ENCODE results near the gene PANX1.
A peak's percentile ranks its signal among the peaks of the same experiment; 100 is the strongest.
"Not testable (repeated sequence)": the region's sequence is repeated elsewhere in the genome, so short reads cannot be mapped to it uniquely, and the experiment has no call there.

Gene PANX1, protein sequence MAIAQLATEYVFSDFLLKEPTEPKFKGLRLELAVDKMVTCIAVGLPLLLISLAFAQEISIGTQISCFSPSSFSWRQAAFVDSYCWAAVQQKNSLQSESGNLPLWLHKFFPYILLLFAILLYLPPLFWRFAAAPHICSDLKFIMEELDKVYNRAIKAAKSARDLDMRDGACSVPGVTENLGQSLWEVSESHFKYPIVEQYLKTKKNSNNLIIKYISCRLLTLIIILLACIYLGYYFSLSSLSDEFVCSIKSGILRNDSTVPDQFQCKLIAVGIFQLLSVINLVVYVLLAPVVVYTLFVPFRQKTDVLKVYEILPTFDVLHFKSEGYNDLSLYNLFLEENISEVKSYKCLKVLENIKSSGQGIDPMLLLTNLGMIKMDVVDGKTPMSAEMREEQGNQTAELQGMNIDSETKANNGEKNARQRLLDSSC

DNA sequence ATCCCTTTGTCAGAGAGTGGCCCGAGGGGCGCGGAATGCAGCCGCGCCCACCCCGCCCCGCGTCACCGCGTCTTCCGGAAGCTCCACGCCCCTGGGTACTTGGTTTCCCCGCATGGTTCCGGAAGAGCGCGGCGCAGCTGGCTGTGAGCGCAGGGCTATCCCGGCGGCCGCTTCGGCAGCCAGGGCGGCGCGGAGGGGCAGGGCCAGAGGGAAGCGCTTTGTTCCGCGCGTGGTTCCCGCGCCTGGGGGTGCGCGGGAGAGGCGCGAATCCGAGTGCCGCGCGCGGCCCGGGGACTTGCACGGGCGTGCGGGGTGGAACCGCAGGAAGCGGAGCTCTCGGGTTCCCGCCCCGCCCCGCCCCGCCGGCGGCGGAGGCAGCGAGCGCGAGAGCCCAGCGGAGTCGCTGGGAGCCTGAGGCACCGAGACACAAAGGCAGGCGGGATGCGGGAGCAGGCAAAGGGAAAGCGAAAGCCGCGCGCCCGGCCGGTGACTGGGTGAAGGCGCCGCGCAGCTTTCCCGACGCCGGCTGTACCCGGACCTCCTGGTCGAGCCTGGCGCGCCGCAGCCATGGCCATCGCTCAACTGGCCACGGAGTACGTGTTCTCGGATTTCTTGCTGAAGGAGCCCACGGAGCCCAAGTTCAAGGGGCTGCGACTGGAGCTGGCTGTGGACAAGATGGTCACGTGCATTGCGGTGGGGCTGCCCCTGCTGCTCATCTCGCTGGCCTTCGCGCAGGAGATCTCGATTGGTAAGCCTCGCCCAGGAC is at the start of gene PANX1:
Gene PANX1, plus strand, starts transcription at position 96 of the 766 bp plus-strand sequence. Its CDS starts 472 bp downstream, at position 568.
- DNase-seq = peak; percentile 88

DNA sequence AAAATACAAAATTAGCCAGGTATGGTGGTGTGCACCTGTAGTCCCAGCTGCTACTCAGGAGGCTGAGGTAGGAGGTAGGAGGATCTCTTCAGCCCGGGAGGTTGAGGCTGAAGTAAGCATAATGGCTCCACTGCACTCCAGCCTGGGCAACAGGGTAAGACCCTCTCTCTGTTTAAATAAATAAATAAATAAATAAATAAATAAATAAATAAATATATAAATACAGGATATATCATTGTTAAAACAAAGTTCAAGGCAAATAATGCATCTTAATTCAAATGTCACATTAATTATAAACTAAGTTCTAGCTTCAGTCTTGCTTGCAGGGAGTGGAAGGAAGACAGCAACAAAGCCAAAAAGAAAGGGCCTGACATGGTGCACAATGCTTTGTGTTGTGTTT is 44.5 kb upstream of the PANX1 start:
- DNase-seq = no peak

DNA sequence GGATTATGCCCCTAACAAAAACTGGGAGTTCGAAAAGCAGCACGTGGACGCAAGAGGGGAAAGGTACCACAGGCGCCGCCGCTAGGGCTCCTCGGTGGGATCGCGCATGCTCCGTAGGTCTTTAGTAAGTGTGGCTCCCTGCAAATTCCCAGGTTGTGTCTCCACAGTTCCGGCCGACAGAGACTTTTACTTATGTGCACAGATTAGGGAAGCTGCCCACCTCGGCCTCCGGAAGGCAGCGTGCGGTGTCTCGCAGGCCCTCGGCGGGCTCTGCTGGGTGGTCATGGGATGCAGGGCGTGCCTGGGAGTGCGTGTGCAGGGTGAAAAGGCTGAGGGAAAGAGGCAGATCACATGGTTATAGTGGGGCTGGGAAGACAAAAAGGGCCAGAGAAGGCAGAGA is 39.7 kb upstream of the PANX1 start:
- DNase-seq = no peak

DNA sequence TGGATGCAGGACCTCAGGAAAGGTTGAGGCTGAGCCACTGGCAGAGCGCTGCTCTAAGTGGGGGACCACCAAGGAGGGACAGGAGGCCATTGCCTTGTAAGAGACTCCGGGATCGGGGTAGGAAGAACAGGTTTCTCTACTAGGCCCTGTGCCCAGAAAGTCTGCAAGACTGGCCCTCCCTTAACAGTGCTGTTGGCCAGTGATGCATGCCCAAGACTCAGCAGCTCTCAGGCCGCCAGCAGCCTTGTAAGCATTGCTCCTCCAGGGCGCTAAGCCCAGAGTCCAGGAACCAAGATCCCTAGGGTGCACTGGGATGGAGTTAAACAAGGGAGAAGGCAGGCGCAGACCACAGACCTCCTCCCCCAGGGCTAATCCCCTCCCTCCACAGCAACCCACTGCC is 39.3 kb upstream of the PANX1 start:
- no peak for DNase-seq

DNA sequence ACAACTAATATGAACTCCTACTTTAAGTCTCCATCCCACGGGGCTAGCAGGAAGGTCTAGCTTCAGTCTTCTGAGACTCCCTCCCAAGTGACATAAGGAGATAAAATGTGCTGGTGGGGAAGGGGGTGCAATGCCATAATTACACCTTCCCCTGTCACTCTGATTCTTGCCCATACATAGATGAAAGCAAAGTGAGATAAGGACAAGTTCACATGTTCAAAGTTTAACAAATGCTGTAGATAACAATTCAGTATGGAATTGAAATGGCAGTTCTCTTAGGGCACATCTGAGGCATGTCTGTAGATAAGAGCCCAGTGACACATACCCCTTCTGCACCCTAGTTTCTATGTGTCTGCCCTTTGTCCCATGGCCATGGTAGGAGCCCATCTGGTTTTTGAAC is 38.2 kb upstream of the PANX1 start:
- no peak for DNase-seq

DNA sequence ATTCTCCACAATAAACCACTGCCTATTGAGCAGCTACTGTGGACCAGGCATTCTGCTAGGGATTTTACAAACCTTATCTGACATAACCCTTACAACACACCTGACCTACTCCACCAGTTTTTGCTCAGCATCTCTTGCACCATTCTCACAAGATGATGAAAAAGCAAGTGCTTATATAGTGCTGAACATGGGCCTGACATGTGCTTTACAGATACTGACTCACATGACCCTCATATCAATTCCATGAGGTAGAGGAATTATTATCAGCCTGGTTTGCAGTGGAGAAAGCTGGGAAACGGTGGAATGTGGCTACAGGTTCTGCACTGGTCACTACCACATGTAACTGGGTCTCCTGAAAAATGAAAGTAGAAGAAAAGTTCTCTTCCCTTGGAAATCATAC is 37.5 kb upstream of the PANX1 start:
- DNase-seq = no peak

DNA sequence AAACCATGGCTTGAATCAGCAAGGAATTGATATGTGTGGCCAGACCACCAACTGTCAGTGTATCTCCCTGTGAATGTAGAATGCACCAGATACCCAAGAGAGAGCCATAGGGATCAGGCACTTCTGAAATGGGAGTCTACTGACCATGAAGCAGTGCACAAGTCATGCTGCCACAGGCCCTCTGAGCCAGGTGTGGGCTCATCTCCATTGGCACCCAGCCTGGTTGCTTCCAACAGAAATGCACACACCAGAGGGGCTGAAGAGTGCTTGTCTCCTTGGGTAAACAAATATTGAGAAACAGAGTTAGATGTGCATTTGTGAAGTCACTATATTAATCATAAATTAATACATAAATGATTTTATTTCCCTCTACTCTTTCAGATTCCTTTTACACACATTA is 28.4 kb upstream of the PANX1 start:
- no peak for DNase-seq

DNA sequence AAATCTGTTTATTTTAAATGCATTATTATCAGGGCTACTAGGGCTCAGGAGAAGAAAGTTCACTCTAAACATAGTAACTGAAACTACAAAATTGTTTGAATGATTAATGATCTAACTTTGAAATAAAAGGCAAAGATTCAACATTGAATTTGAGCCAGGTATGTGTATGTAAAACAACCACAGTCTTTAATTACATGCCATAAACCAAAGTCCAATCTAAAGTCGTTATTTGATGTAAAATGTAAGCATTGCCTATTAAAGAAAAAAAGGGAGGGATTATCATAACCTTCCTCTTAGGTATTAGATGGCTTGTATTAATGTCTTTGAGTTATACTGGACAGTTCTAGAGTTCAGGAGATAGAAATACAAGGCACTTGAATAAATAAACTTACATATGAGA is 25.2 kb upstream of the PANX1 start:
- no peak for DNase-seq

DNA sequence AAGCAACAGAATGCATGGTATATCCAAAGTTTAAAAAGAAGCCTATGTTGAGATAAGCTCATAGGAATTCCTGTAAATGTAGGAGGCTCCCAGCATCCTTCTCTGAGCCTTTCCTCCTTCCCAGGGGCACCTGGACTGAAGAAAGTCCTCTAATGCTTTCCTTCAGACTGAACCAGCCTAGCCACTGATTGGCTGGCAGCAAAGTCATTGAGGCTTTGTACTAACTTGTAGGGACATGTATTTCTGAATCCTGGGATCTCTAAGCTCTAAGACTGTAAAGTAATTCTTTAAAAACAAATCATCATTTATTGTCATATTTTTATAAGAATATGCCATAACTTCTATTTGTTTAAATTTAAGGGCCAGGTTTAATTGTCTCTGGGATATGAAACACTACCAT is 23.9 kb upstream of the PANX1 start:
- no peak for DNase-seq

DNA sequence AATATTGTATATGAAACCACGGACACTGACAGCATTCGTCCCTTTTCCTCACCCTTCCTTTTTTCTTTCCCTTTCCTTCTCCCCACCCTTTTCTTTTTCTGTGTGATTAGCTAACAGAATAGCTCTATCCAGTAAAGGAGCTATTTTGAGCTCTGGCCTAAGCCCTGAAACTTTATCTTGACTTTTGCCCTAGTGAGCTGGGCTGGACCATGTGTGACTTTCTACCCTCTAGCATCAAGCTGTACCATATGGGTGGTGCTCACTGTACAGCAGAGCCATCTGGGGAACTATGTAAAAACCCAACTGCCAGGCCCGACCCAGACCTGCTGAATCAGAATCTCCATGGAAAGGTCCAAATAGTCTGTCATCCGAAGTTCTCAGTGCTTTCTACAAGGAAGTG is 21.9 kb upstream of the PANX1 start:
- no peak for DNase-seq

DNA sequence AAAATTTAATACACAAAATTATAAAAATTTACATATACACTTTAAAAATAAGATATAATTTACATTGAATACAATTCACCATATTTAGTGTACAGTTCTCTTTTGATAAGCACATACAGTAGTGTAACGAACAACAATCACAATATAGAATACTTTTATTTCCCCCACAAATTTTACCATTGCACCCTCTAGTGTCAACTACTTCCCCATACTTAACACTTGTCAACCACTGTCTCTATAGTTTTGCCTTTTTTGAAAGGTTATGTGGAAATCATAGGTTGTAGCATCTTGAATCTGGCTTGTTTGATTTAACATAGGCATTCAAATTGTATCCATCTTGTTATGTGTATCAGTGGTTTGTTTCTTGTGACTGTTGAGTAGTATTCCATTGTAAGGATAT is 21.3 kb upstream of the PANX1 start:
- no peak for DNase-seq

DNA sequence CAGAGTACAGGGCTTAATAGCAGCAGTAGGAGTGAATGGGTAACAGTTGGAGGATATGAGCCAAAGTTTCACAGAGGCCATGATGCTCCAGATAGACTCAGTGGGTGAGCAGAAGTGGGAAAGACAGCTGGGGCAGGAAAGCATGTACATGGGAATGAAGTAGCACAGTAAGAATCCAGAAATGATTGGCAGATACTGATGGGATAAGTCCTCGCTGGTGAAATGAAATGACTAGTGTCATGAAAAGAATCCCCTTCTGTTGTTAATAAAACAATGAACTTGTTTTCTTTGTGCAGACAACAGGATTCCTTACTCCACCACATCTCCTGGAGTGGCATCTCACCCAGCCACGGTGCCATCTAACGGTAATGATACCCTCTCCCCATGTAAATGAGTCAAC is 17.4 kb upstream of the PANX1 start:
- DNase-seq = no peak

DNA sequence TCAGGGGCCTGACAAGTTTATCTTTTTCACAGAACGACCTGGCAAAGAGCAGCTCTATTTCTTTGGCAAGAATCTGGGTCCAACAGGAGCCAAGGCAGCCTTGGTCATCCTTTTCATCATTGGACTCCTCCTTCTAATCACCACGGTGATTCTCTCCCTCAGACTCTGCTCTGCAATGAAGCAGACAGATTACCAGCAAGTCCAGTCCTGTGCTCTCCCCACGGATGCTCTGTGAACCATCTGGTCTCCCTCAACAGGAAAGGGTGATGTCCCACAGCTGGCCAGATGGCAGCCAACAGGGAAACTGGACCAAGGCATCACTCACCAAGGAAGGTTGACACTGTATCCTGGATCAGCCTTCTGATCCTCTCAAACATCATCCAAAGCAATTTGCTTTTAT is 17.0 kb upstream of the PANX1 start:
- DNase-seq = no peak

DNA sequence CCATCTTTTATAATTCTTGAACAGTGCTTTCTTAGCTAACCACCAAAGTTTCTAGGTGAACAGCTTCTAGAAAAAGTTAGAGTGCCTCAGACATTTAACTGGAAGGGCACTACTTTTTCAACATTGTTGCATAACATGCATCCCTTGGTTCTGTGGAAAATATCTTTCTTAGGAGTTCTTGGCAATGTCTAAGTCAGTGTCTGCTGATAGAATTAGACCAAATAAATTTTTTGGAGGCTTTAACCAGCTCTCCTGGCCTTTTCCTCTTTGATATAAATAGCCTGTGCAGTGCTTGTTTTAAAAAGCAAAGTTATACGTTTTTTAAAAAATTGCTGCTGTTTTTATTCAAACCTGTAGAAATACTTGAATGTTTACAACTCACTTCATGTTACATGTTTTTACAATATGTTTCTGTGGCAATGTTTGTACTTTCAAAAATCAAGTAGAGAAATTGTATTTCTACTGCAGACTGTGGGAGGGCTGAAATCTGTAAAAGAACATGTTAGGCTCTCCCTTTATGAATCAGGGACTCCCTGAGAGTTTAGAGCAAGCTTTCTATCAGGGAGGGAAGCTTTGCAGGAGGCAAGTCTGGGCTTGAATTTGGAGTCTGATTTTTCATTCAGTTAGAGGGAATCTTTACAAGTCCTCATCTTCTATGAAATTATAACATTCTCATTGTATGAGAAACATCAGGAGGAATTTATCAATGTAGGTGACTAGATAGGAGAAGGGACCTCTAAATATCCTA is 16.3 kb upstream of the PANX1 start:
- no peak for DNase-seq

DNA sequence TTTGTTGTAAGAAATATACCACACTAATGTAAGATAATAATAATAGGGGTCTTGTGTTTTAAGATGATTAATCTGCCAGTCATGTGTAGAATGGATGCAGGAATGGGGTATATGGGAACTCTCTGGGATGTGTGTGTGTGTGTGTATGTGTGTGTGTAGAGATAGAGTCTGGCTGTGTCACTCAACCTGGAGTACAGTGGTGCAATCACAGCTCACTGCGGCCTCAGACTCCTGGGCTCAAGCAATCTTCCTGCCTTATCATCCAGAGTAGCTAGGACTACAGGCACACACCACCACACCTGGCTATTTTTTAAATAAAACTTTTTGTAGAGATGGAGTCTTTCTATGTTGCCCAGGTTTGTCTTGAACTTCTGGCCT is 11.5 kb upstream of the PANX1 start:
- DNase-seq = no peak

DNA sequence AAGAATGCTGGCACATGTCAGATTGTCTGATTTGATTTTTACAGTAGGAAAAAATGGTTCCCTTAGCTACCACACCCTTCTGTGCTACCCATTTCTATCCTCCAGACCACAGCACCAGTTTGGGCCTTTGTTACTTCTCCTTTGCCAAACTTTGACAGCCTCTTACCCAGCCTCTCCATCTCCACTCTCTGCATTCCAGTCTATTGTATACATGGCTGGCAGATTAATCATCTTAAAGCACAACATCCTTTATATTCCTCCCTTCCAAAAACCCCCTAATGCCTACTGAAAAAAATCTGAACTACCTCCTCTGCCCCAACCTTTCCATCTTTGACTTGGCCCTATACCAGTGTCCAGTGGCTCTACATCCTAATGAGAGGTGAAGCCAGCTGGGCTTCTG is 10.8 kb upstream of the PANX1 start:
- no peak for DNase-seq

DNA sequence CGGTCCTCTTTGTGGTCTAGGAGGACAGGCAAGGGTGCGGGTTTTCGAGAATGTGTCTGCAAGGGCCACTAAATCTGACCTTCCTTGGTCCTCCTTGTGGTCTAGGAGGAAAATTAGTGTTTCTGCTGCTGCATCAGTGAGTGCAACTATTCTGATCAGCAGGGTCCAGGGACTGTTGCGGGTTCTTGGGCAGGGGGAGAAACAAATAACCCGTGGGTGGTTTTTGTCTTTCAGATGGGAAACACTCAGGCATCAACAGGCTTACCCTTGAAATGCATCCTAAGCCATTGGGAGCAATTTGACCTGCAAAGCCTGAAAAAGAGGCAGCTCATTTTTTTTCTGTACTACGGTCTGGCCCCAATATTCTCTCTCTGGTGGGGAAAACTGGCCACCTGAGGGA is 9.0 kb upstream of the PANX1 start:
- DNase-seq = not testable (repeated sequence)

DNA sequence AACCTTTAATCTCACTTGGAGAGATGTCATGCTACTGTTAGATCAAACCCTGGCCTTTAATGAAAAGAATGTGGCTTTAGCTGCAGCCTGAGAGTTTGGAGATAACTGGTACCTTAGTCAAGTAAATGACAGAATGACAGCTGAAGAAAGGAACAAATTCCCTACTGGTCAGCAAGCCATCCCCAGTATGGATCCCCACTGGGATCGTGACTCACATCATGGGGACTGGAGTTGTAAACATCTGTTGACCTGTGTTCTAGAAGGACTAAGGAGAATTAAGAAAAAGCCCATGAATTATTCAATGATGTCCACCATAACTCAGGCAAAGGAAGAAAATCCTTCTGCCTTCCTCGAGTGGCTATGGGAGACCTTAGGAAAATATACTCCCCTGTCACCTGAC is 8.1 kb upstream of the PANX1 start:
- DNase-seq = not testable (repeated sequence)

DNA sequence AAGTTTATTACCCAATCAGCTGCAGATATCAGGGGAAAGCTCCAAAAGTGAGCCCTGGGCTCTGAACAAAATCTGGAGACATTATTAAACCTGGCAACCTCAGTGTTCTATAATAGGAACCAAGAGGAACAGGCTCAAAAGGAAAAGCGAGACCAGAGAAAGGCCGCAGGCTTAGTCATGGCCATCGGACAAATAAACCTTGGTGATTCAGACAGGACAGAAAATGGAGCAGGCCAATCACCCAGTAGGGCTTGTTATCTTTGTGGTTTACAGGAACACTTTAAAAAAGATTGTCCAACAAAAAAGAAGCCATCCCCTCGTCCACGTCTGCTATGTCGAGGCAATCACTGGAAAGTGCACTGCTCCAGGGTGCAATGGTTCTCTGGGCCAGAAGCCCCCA is 7.7 kb upstream of the PANX1 start:
- no peak for DNase-seq

DNA sequence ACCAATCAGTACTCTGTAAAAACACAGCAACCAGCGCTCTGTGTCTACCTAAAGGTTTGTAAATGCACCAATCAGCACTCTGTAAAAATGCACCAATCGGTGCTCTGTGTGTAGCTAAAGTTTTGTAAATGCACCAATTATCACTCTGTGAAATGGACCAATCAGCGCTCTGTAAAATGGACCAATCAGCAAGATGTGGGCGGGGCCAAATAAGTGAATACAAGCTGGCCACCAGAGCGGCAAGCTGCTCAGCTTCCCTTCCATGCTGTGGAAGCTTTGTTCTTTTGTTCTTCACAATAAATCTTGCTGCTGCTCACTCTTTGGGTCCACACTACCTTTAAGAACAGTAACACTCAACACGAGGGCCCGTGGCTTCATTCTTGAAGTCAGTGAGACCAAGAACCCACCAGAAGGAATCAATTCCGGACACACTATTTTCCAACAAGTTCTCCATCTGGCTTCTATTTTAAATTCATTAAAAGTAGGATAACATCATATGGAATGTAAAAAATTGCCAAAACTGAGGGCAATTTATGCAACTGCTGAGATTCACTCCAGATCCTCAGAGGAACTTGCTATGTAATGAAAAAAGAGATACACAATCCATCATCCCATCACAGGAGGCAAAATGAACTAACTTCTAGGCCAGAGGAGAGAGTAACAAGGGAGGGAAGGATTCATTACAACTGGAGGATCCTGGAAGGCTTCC is 3.1 kb upstream of the PANX1 start:
- no peak for DNase-seq

DNA sequence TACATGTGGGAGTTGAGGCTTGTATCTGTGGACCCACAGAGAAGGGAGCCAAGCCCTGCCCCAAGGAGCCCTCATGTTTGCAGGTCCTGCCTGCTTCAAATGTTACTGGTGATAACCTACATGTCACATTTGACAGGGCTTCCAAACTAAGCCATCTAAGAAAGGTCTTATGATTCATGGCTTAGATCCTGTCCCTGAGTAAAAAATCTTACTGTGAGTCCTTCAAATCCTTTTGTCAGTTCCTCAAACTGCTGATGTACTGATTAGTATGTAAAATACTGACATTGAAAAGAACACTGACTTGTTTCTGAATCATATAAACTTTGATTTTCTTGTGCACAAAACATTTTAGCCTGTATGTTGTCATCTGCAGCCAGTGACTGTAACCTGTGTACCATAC is 1.0 kb upstream of the PANX1 start:
- no peak for DNase-seq

DNA sequence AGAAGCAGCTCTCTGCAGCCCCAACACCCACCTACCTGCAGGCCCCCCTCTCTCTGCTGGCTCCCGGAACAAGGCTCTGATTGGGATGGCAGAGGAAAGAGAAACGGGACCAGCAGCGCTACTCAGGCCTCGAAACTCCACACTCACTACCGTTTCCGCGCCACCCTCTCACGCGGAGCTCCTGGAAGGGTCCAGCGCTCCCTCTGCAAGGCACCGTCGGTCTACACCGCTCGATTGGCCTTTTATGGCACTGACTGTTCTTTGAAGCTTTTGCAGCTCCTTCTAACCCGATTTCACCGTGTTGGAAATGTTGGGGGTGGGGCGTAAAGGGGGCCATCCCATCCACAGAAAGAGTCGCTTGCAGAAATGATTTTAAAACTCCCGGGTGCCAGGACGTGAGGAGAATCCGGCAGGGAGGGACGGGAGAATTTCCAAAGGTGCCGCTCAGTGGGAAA is 323 bp upstream of the PANX1 start:
- peak; percentile 75 for DNase-seq
